K562 (cell line): Measurements from ENCODE around the gene DRC3. TPM values are rescaled to one million over a fixed set of nuclear protein-coding genes. Genes with fewer than 3 reads are reported as not detected.

Experiments used
- ATAC-seq: fragments of 200-7000 bp; cut with Tn5 transposase; 3 replicates; pipeline ENCODE4 v1.9.1; 2020; ENCODE audit warnings: moderate library complexity
- BruUV-seq: library from RNA; stranded (reverse); fragments of 400-500 nt; replicated peaks from 2 replicates; lab custom pipeline; 2021; lab: Mats Ljungman, UMichigan
- CTCF ChIA-PET: fragments of 300-600 bp; formaldehyde crosslinking; extraction: SDS; loops from one replicate; lab custom pipeline; 2021; ENCODE audit warnings: low intra/inter-chr PET ratio; lab: Yijun Ruan, JAX
- POLR2A ChIA-PET: fragments of 300-600, 350-650 bp; sonication (Branson Sonifier 250); formaldehyde crosslinking; extraction: SDS; loops from one replicate; lab custom pipeline; 2021; ENCODE audit warnings: antibody characterized with exemption, inconsistent platforms; lab: Yijun Ruan, JAX
- DNase-seq, 4 experiments: peaks; one replicate each; pipeline versions ENCODE4 v3.0.0 to v3.0.0-alpha.2; 2011 to 2018; ENCODE audit warnings: low spot score in 3 of 4, mixed read lengths in 3 of 4; ENCODE audit errors: extremely low read depth in 1 of 4
- FAIRE-seq: peaks from 2 replicates; lab custom pipeline; 2011; peaks lifted over from hg19 to GRCh38; lab: Jason Lieb, UNC
- H2AFZ ChIP-seq: 2 replicates; pipeline ENCODE4 v1.6.0; 2011; ENCODE audit warnings: low read depth, low read length, control low read depth, inconsistent platforms
- H3K27ac ChIP-seq: fragments of 200-600 bp; 3 replicates; pipeline ENCODE4 v1.8.0; 2011; ENCODE audit warnings: low read depth, mild to moderate bottlenecking, control low read depth, inconsistent platforms, low read length, moderate library complexity, mixed read lengths; ENCODE audit errors: extremely low read depth
- H3K27me3 ChIP-seq, 2 experiments: fragments of 300-600 bp in 1 of 2; 2 replicates in 1 of 2; 3 replicates in 1 of 2; pipeline versions ENCODE4 v1.6.0 to v1.8.0; 2011; ENCODE audit warnings: inconsistent platforms in 2 of 2, low read length in 2 of 2, mild to moderate bottlenecking in 1 of 2, mixed read lengths in 1 of 2, moderate library complexity in 1 of 2; ENCODE audit not compliant: control insufficient read depth in 2 of 2, insufficient read depth in 2 of 2
- H3K36me3 ChIP-seq: fragments of 300-600 bp; 3 replicates; pipeline ENCODE4 v1.8.0; 2011; ENCODE audit warnings: mild to moderate bottlenecking, low read length, inconsistent platforms; ENCODE audit not compliant: control insufficient read depth, insufficient read depth
- H3K4me1 ChIP-seq, 2 experiments: fragments of 200-600 bp in 1 of 2; replicated peaks in 1 of 2; 2 replicates in 1 of 2; 3 replicates in 1 of 2; pipeline versions ENCODE4 v1.5.1 to v1.8.0; 2011; ENCODE audit warnings: inconsistent platforms in 2 of 2, low read length in 2 of 2, mild to moderate bottlenecking in 1 of 2, mixed read lengths in 1 of 2, moderate library complexity in 1 of 2; ENCODE audit not compliant: control insufficient read depth in 2 of 2, insufficient read depth in 2 of 2
- H3K4me2 ChIP-seq: 2 replicates; pipeline ENCODE4 v1.6.1; 2011; ENCODE audit warnings: low read length, control low read depth, inconsistent platforms, mixed read lengths; ENCODE audit not compliant: insufficient read depth
- H3K4me3 ChIP-seq: fragments of 200-600 bp; sonication (generic), shearing (Covaris generic); 2 replicates; pipeline ENCODE4 v1.5.1; 2016; ENCODE audit warnings: control low read depth, inconsistent platforms
- H3K79me2 ChIP-seq: fragments of 200-600 bp; 3 replicates; pipeline ENCODE4 v1.8.0; 2011; ENCODE audit warnings: low read length, inconsistent platforms; ENCODE audit not compliant: control insufficient read depth, insufficient read depth
- H3K9ac ChIP-seq, 2 experiments: 2 replicates each; pipeline versions ENCODE4 v1.6.0 to v1.6.1; 2011; ENCODE audit warnings: low read depth in 2 of 2, low read length in 2 of 2, control low read depth in 1 of 2, inconsistent platforms in 1 of 2, mild to moderate bottlenecking in 1 of 2, mixed read lengths in 1 of 2; ENCODE audit not compliant: insufficient read depth in 1 of 2
- H3K9me1 ChIP-seq: one replicate; pipeline ENCODE4 v1.6.0; 2011; ENCODE audit warnings: inconsistent platforms, mild to moderate bottlenecking, low read length, moderate library complexity; ENCODE audit not compliant: control insufficient read depth, insufficient read depth
- H3K9me3 ChIP-seq: replicated peaks from 2 replicates; pipeline ENCODE4 v1.5.1; 2011; ENCODE audit warnings: low read depth, low read length, inconsistent platforms; ENCODE audit not compliant: control insufficient read depth, insufficient read depth
- H4K20me1 ChIP-seq: replicated peaks from 2 replicates; pipeline ENCODE4 v1.6.1; 2011; ENCODE audit warnings: low read length, inconsistent platforms, mixed read lengths; ENCODE audit not compliant: control insufficient read depth, insufficient read depth
- BRF1 ChIP-seq: IDR thresholded peaks from 3 replicates; pipeline ENCODE4 v1.6.1; 2011; ENCODE audit warnings: borderline replicate concordance, mild to moderate bottlenecking; ENCODE audit not compliant: insufficient read length; ENCODE audit errors: extremely low read depth
- FOS ChIP-seq: IDR thresholded peaks from 3 replicates; pipeline ENCODE4 v1.6.1; 2011; ENCODE audit not compliant: insufficient read length; ENCODE audit errors: extremely low read depth
- GTF3C2 ChIP-seq: IDR thresholded peaks from 3 replicates; pipeline ENCODE4 v1.6.1; 2011; ENCODE audit warnings: borderline replicate concordance, mild to moderate bottlenecking, moderate library complexity; ENCODE audit not compliant: insufficient read length; ENCODE audit errors: extremely low read depth
- HDAC1 ChIP-seq, 2 experiments: fragments of 450-650 bp; IDR thresholded peaks; 2 replicates each; pipeline ENCODE4 v1.6.1; 2016 to 2017; ENCODE audit warnings: inconsistent platforms in 1 of 2, mild to moderate bottlenecking in 1 of 2, moderate library complexity in 1 of 2
- MAZ ChIP-seq, 2 experiments: fragments of 450-650 bp in 1 of 2; sonication (generic) in 1 of 2; formaldehyde crosslinking; IDR thresholded peaks in 1 of 2; conservative IDR thresholded peaks in 1 of 2; 2 replicates each; pipeline versions ENCODE4 v1.4.0 to v1.5.0; 2020; ENCODE audit warnings: mild to moderate bottlenecking in 1 of 2, missing genetic modification reagents in 1 of 2
- NUFIP1 ChIP-seq: fragments of 450-650 bp; IDR thresholded peaks from 2 replicates; pipeline ENCODE4 v1.6.1; 2018; ENCODE audit not compliant: partially characterized antibody
- PTRF ChIP-seq: fragments of 450-650 bp; IDR thresholded peaks from 2 replicates; pipeline ENCODE4 v1.6.1; 2016; ENCODE audit warnings: mild to moderate bottlenecking, missing genetic modification characterization, missing compliant biosample characterization
- TRIM28 ChIP-seq: fragments of 450-650 bp; IDR thresholded peaks from 2 replicates; pipeline ENCODE4 v1.6.1; 2017
- XRCC5 ChIP-seq: fragments of 200-400 bp; formaldehyde crosslinking; IDR thresholded peaks from 2 replicates; pipeline ENCODE4 v1.6.1; 2017; ENCODE audit warnings: low read depth, mild to moderate bottlenecking, low read length
- WGBS: fragments of 100-300 bp; shearing (Covaris generic); methylation state at CpG from one replicate; pipeline ENCODE4 v1.1.6; 2016; ENCODE audit warnings: low coverage, mixed read lengths; ENCODE audit not compliant: insufficient coverage; ENCODE audit errors: missing lambda C conversion rate; 5-methylcytosine and 5-hydroxymethylcytosine counted together
- in situ Hi-C: fragments of 300-500 bp; cut with MboI; formaldehyde crosslinking; loops from 4 replicates; pipeline ENCODE4 v1.15.0; 2018; ENCODE audit warnings: inconsistent platforms, mixed read lengths
- intact Hi-C: fragments of 100-400 bp; cut with micrococcal nuclease; formaldehyde crosslinking; loops from 2 replicates; pipeline ENCODE4 v1.14.2; 2022
- polyA plus RNA-seq, 8 experiments: library from polyadenylated mRNA; depleted of rRNA in 4 of 8; stranded (reverse) in 5 of 8; unstranded in 3 of 8; fragments of >200 nt; fragmentation: Nextera tagmentation in 2 of 8; fragmentation: Illumina TruSeq in 1 of 8; extraction: Ambion mirVana in 2 of 8; extraction: Trizol in 1 of 8; gene quantifications; 2 replicates each; pipeline versions ENCODE4 v1.2.1 to v1.2.3, GENCODE V29; 2011 to 2014; ENCODE audit warnings: inconsistent platforms in 1 of 8, missing spikeins in 1 of 8
- total RNA-seq, 7 experiments: library from RNA; depleted of rRNA in 6 of 7; stranded (reverse); fragments of >200 nt in 6 of 7; fragmentation: Illumina TruSeq in 2 of 7; extraction: Trizol in 2 of 7; gene quantifications; 2 replicates each; pipeline versions ENCODE4 v1.2.1 to v1.2.3, GENCODE V29; 2011 to 2021; ENCODE audit warnings: low replicate concordance in 1 of 7
- TF ChIP-seq, protein P1 (sequence below): sonication (generic); formaldehyde crosslinking; IDR thresholded peaks from 2 replicates; pipeline ENCODE4 v1.8.0; 2023; ENCODE audit warnings: missing genetic modification reagents, mild to moderate bottlenecking, borderline replicate concordance
- TF ChIP-seq, protein P2 (sequence below): fragments of 450-650 bp; formaldehyde crosslinking; IDR thresholded peaks from 2 replicates; pipeline ENCODE4 v1.4.0; 2022; ENCODE audit warnings: mild to moderate bottlenecking, moderate library complexity

Gene DRC3
- total and polyA plus RNA-seq, 9 of the 15 experiments (the other 6 are each of a cell fraction or from before 2014, with no cell fraction given), result 0.10 to 0.84 (median 0.30) TPM; not detected in 3

- Histone ChIP-seq H3K4me1 (peaks cover 0 to 11% of the 10 kb centered on the region in 2 experiments; a peak in 3 of 5 replicates), H3K79me2 (no peaks in the 10 kb centered on the region), H4K20me1 (no peaks in the 10 kb centered on the region), H3K27me3 (no peaks in the 10 kb centered on the region), H3K27ac (no peak overlapping the region), H3K4me3 (no peak overlapping the region), H3K9ac (no peak overlapping the region), H3K36me3 (no peaks in the 10 kb centered on the region), H2AFZ (no peak overlapping the region), H3K4me2 (no peak overlapping the region), H3K9me1 (no peaks in the 10 kb centered on the region), H3K9me3 (no peaks in the 10 kb centered on the region)
- in situ Hi-C loops, result no loop called here
- intact Hi-C loops, result no loop called here
- DNase-seq, result no peak
- ATAC-seq, result no peak
- WGBS, result 63% methylated on average over 8 of the region's 8 CpGs
- BruUV-seq, result no TSS peak
- CTCF ChIA-PET, result no interaction called here
- FAIRE-seq, result no peak
- POLR2A ChIA-PET, result no interaction called here
- no peak for TF ChIP-seq NUFIP1
- TF ChIP-seq, protein P1, sequence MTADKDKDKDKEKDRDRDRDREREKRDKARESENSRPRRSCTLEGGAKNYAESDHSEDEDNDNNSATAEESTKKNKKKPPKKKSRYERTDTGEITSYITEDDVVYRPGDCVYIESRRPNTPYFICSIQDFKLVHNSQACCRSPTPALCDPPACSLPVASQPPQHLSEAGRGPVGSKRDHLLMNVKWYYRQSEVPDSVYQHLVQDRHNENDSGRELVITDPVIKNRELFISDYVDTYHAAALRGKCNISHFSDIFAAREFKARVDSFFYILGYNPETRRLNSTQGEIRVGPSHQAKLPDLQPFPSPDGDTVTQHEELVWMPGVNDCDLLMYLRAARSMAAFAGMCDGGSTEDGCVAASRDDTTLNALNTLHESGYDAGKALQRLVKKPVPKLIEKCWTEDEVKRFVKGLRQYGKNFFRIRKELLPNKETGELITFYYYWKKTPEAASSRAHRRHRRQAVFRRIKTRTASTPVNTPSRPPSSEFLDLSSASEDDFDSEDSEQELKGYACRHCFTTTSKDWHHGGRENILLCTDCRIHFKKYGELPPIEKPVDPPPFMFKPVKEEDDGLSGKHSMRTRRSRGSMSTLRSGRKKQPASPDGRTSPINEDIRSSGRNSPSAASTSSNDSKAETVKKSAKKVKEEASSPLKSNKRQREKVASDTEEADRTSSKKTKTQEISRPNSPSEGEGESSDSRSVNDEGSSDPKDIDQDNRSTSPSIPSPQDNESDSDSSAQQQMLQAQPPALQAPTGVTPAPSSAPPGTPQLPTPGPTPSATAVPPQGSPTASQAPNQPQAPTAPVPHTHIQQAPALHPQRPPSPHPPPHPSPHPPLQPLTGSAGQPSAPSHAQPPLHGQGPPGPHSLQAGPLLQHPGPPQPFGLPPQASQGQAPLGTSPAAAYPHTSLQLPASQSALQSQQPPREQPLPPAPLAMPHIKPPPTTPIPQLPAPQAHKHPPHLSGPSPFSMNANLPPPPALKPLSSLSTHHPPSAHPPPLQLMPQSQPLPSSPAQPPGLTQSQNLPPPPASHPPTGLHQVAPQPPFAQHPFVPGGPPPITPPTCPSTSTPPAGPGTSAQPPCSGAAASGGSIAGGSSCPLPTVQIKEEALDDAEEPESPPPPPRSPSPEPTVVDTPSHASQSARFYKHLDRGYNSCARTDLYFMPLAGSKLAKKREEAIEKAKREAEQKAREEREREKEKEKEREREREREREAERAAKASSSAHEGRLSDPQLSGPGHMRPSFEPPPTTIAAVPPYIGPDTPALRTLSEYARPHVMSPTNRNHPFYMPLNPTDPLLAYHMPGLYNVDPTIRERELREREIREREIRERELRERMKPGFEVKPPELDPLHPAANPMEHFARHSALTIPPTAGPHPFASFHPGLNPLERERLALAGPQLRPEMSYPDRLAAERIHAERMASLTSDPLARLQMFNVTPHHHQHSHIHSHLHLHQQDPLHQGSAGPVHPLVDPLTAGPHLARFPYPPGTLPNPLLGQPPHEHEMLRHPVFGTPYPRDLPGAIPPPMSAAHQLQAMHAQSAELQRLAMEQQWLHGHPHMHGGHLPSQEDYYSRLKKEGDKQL (CRISPR knock-in tag), result no peak
- no peak for TF ChIP-seq PTRF
- no peak for TF ChIP-seq TRIM28
- TF ChIP-seq XRCC5, result no peak
- TF ChIP-seq GTF3C2, result no peak
- no peak for TF ChIP-seq BRF1
- TF ChIP-seq, protein P2, sequence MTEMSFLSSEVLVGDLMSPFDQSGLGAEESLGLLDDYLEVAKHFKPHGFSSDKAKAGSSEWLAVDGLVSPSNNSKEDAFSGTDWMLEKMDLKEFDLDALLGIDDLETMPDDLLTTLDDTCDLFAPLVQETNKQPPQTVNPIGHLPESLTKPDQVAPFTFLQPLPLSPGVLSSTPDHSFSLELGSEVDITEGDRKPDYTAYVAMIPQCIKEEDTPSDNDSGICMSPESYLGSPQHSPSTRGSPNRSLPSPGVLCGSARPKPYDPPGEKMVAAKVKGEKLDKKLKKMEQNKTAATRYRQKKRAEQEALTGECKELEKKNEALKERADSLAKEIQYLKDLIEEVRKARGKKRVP (CRISPR knock-in tag), result no peak
- TF ChIP-seq HDAC1 (IDR thresholded peaks at IDR 0.05), result no peak
- no peak for TF ChIP-seq FOS
- no peak for TF ChIP-seq MAZ (CRISPR knock-in tag; conservative IDR thresholded peaks at IDR 0.05 in 1 of 2, IDR thresholded peaks at IDR 0.05 in 1 of 2)
Measured at GRCh38 chr17:18000030-18000408, 27.4 kb downstream of the DRC3 start.
